ENCODE measurements around the gene CEBPG.

The CEBPG gene

DNA sequence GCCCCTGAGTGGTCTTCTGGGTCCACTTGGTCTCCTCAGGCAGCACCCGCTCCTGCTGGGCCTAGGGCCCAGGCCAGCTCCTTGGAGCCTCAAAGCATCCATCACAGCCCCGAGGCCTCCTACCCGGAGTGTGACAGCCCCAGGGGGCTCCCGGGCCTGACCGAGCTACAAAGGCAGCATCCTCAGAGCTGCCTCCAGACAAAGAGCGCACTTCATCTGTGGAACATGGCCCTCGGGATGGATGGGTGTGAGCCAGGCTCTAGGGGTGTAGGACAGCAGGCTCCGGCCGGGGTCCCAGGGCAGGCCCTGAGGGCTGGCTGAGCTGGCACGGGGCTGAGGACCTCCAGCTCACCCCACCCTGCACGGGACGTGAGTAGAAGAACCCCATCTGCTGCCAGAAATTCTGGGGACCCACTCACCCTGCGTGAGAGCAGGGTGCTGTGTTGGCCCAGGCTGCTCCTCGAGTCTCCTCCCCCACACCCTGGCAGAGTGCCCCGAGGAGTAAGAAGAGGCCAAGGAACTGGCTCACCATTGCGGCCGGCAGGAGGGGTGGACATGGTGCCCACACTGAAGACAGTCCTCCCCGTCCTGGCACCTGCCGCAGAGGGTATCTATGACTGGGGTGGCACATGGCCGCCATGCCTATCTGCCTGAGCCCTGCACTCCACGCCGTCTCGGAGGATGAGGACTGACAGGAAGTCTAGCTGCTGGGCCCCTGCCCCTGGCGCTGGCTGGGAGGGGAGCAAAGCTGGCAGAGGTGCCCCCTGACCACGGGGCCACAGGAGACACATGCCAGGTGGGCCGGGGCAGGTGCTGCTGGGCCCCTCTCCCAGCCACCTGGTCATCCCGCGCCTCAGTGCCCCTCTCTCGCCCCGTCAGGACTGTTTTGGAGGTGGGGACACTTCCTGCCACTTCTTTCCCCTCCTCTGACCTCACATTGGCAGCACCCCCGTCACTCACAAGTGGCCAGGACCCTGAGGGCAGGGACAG, 22.3 kb downstream of the CEBPG start:
- DNase-seq: no peak

DNA sequence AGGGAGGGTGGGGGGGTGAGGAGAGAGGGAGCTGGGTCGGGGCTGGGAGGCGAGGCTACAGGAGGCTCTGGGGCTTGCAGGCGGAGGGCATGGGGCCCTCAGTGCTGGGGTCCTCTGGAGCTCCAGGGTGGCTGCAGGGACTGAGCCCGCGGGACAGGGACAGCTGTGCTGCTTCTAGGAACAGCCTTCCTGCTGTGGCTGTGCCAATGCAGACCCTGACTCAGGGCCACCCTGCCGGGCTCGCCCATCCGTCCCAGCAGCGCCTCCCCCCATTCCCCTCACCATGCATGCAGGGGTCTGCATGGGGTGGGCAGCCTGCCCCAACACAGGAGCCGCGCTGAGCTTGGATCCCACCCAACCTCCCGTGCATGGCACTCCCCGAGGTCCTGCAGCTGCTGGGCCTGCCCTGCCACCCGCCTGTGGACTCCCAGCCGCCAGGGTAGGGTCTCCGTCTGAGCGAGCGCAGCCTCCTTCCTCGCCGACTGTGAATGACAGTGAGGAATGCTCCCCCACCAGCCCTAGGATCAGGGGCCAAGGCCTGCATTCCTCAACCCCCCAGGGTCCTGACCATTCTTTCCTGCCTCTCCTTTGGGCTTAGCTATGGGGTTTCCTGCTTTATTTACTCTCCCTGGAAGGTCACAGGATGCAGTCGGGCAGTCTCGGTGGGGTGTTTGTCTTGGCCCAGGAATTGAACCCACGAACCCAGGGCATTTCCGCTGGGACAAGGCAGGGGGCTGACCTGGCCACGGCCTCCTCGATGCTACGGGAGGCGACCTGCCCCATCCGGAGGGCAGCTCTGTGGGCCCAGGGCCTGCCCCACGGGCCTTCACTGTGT, 23.4 kb downstream of the CEBPG start:
- DNase-seq: peak; percentile 14

DNA sequence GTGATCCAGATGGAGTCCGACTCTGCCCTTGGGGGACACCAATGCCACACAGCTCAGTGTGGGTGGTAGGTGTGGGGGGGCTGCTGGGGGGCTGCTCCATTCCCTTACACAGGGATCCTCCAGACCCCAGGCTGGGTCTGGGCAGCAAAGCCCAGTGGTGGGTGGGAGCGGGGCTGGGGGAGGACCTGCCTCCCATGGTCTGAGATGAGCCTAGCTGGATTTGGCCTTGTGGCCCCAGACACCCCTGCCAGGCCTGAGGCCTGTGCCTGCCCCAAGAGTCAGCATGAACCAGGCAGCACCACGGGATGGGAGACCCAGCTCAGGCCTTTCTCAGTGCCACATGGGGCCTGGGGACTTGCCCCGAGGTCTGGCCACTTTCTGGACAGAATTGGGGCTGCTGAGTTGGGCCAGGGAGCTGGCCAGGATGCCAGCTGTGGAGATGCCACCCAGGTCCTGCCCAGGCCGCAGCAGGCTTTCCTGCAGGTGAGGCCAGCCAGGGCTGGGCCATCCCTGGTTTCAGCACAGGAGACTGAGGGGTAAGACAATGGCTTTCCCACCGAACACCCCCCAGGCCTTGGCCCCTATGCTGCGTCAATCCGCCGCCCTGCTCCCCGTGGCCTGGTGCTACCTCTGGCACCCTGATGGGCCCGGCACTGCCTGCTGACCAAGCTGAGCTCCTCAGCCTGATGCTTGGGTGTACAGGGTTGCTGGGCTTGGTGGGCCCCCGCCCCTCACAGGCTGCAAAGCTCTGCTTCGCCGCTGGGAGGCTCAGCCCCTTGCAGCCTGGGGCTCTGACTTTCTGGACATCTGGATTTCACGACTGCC, 24.2 kb downstream of the CEBPG start:
- no peak for DNase-seq

DNA sequence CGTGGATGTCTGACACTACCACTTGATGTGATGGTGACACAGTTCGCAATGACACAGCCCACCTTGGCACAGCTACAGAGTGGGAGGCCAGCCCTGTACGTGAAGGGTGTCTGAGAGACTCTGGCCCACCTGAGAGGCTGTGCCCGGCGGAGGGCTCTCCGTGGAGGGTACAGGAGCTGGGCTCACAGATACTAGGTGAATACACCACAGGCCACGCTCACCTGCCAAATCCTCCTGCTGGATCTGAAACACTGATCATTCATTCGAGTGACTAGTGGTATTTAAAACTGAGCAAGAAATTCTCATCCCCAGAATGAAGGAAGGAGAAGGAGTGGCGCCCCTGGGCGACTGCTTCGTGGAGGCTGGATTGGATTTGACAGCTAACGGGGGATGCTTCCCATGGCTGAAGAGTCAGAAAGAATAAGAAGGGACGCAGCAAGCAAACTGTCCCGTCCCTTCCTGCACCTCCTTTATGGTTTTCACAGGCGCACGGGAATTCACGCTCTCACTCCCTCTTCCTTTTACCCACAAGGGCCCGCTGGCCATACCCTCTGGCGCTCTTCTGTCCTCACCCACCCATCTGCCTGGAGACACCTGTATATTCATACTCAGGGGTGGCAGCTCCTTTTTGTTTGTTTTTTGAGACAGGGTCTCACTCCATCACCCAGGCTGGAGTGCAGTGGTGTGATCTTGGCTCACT, 25.0 kb downstream of the CEBPG start:
- no peak for DNase-seq

DNA sequence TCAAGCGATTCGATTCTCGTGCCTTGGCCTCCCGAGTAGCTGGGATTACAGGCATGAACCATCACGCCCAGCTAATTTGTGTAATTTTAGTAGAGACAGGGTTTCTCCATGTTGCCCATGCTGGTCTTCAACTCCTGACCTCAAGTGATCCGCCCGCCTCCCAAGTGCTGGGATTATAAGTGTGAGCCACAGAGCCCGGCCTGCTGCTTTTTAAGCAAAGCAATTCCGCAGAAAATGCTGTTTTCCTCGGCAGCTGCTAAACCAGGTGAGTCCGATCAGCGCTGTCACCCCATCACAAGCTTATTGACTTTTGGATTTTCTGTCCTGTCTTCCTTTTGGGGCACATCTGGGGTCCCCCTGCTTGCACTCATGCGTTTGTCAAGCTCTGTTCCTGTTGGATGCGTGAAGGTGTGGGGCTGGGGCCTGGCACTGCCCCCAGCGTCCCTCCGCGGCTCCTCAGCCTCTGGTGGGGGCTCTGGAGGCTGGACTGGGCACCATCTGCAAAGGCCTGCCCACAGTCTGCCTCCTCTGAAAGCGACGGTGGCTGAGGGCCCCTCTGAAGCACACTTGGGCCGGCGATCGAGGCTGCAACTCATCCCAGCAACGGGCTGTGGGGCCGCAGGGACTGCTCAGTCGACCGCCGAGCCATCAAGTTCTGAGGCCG, 25.7 kb downstream of the CEBPG start:
- no peak for DNase-seq

DNA sequence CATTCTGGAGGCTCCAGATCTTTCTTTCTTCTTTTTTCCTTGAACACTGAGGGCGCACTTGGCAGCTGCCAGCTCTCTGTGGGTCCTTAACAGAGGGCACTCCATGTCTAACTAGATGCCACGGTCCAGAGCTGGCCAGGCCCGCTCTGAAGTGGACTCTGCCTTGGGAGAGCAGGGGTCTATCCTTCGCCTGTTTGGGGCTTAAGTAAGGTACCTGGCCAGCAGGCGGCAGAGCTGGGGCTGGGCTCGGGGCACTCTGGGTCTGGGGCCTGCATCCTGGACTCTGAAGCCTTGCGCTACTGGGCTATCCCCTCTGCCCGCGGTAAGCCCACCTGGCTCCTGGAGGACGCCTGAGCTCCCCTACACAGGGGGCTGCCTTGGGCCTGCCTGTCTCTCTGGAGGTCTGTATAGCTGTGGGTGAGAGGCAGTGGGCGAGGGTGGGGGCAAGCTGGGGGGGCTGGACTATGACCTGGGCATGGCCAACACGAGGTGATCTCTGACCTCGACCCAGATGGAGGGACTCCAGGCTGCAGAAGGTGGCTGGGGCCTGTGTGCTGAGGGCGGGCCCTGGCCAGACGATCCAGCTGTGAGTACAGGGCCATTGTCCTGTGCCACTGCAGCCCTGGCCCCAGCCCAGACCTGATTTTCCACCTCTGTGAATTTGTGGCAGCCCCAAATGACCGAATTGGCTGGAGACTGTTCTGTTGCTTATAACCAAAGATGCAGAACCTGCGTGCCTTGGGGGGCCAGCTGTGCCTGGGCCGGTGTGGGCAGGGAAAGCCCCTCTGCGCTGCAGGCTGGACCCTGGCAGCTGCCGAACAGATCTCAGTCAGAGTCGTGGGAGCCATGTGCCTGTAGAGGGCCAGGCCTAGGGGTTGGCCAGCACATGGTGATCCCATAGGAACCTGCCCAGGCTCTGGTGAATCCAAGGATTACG, 26.5 kb downstream of the CEBPG start:
- no peak for DNase-seq

DNA sequence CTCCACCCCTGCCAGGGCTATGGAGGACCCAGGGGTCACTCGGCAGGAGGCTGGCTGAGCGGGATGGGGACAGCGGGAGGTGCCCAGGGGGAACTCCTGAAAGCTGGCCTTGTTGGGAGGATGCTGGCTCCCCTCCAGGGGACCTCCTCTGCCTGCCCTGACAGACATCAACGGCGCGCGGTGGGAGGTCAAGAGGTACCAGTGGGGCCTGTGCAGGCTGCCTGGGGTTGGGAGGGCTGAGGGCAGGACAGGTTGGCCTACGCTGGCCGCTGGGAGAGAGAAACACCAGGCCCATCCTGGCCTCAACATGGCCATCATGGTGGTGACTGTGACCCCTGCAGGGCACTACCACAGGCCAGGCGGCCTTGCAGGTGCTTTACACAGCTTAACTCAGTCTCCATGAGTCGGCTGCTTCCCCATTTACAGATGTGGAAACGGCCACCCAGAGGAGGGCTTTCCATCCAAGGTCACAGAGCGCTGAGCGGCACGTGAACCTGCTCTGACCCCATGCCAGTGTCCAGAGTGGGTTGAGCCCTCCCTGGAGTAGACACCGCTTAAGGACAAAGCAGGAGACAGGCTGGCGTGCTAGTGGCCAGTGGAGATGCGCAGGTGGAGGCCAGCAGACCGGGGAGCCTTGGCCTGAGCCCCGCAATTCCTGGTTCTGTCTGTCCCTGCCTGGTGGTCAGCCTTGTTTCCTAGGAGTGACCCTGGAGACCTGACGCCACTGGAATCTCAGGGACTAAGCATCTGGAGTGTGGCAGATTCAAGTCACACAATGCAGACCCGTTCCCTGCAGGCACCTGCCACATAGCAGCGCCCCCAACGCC, 27.6 kb downstream of the CEBPG start:
- no peak for DNase-seq

DNA sequence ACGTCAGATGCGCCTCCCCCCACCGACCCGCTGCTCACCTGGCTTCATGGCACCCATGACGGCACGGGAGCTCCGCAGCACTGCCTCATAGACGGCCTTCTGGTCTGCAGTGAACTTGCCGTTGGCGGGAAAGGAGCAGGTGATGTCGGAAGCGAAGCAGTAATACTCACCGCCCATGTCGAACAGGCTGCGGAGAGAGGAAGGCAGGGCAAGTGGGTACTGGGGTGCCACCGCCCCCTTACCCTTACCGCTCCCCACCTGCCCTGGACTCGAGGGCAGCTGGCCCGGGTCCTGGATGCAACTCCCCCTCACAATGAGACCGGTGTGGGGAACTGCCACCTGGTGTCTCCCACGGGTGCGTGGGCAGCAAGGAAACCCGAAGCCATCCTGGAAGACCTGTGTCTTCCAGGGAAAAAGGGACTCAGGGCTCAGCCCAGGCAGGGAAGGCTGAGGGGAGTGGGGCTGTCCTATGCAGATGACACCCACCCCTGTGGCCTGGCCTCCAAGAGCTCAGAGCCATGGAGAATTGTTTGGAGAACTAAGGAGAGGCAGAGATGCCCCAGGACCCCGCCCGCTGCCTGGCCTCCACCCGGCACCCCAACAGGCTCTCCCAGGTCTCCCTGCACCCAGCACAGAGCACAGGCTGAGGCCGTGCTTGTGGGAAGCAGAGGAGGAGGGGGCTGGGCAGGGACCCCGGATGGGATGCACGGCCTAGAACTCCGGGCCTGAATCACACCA, 28.3 kb downstream of the CEBPG start:
- no peak for DNase-seq

DNA sequence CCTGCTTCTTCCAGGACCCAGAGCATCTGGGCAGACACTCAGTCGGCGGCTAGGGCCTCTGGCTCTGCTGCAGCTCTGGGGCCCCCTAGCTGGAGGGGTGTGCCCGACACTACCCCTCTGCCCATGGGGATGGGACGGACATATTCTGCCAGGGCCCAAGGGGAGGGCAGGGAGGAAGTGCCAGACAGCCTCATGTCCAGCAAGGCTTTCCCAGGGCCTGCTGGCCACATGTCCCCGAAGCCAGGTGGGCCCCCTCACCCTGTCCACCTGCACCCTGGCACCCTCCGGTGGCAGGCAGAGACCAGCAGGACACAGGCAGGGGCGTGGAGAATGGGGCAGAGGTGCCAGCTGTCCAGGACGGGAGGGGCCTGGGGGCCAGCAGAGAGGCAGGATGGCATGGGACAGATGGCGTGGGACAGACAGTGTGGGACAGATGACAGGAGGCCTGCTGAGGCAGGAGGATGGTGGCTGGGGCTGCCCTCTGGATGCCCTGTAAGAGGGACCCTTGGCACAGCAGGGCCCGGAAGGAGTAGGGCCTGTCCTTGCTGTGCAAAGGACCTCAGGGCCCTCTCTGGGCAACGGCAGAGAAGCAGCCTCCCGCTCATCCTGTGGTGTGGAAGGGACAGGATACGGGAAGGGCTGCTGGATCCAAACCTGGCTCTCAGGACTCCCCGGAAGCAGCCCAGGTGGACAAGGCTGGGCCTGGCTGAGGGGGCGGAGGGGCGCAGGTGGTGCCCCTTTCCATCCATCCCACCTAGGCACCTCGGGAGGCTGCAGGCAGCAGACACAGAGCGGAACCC, 29.1 kb downstream of the CEBPG start:
- DNase-seq: no peak

DNA sequence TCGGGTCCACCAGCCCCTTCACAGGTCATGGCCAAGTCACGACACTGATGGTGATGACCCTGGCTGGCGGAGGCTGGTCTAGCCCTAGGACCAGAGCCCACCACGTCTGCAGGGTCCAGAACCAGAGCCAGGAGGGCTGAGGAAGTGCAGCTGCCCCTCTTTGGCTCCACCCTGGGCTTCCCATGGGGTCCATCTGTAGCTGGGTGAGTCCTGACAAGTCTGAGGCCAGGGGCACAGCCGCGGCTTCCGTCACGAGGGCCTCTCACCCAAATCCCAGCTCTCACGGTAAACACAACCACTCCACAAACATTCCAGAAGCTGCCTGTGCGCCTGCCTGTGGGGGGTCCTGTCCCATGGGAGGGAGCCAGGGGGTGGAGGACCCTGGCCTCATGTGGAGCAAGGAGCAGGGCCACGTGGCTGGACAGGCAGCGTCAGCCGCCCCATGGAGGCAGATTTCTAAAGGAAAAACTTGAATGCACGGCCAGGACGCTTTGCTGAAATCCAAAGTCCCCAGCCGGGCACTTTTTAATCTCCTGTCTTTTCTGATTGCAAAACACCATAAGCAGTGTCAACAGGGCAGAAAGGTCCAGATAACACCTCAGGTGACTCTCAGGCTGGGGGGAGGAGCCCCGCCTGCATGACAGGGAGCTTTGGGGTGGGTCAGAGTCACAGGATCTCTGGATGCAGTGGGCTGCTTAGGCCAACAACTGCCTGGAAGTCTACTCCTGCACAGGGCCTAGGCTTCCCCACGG, 29.9 kb downstream of the CEBPG start:
- no peak for DNase-seq

DNA sequence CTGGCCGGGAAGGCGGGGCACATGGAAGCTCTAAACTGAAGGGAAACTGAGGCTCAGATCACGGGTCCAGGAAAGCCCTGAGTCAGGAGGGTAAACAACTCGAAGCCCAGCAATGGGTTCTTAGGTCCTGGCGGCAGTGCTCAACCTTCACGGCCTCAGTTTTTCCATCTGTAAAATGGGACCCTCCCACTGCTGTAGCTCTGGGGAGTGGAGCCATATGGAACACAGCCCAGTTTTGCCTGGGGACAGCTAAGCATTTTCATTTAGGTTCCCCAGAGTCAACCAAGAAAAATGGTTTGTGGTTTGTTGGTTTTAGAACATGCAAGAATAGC, 30.4 kb downstream of the CEBPG start:
- DNase-seq: no peak

DNA sequence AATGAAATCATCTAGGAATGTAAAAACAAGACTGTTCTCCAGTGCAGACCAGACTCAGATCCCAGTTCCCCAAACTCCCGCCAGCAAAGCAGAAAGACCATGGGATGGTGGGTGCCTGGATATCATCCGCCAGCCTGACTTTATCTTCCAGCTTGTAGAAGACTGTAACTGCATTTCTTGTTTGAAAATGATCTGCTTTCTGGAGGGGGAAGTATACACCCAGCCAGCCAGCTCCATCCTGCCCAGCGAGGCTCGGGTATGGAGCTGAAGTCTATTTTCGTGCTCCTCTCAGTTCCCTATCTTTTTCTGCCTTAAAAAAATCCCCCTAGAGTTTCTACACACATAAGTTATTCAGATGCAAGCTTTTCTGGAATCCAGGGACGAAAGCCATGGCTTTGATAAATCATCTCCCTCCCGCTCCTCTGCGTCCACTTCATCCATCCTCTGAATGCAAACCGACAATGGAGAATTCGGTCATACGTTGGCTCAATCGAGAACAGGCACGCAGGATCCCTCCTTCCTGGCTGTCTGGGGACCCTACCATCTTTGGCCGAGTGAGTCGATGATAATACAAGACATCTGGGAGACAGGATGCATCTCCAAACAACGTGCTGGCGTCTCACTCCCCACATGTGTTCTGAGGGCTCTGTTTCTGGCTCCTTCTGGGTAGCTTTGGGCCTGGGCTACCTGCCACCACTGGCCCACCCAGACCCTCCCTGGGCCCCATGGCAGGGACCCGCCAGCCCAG, 31.2 kb downstream of the CEBPG start:
- peak; percentile 17 for DNase-seq

DNA sequence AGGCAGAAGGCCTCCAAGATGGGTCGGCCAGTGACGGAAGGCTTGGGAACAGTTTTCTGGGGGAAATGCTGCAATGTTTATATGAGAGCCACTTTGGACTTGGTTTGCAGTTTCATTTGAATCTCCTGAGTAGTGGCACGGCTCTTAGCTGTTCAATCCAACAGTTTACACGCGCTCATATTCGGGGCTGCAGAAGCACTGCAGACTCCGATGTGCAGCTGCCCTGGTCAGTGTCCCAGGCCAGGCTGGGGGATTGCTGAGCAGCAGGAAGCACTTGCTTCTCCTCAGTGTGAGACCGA, 31.7 kb downstream of the CEBPG start:
- no peak for DNase-seq

DNA sequence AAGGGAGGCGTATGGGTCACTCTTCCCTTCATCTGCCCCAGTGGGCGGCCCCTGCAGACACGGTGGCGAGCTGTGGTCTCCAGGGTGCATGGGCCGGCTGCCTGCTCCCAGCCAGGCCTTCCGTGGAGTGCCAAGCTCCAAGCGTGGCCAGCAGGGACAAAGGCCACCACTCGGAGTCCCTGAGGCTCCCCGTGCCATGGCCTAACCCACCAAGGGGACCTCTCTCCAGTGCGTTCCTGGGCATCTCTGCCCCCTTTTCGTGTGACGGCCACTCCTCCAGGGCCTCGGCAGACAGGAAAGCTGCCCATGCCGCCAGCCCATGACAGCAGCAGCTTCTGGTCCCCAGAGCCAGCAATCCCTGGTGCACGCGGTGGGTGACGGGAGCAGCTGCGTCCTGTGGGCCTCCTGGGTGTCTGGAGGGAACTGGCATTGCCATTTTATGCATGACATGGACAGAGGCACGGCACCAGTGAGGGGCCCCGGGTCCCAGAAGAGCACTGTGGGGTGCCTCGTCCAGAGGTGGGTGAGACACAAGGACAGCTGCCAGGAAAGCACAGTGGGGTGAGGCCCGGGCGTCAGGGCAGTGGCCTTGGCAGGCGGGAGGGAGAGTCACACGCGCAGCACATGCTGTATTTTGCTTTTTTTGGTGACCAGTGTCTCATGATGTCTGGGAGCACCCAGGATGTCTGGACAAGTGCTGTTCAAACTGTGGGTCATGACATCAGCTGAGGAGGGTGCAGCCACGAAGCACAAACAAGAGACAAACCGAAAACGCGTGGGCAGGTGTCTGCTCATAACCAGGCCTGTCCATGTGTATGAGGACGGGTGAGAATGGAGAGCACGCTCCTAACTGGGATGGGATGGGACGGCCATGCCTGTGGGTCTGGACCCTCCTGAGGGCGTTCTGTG, 32.3 kb downstream of the CEBPG start:
- DNase-seq: no peak

DNA sequence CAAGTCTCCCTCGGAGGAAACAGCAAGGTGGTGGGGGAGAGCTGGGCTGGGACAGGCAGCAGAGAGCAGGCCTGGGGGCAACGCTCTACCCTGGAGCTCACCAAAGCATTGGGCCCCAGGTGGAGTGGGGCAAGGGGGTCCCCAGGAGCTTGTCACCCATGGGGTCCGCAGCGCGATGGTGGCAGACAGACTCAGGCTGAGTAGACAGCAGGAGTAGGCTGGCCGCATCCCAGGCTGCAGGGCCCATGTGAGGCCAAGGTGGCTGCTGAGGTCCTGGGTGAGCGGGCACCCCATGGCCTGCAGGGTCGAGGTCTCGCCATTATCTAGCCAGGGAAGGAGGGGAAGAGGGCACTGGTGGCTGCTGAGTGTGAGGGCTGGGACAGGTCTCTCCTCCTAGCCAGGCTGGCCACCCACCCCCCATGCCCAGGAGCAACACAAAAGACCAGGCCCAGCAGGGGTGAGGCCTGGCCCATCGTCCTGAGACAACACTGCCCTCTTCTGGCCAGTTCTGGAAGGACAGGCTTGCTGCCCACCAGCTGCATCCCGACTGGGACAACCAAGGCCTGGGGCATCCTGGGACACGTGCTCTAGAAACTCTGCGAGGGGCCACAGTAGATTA, 33.1 kb downstream of the CEBPG start:
- DNase-seq: peak; percentile 47
